Body of pancreas (tissue), 4 donors: ENCODE data around the gene DLG1. TPM values are rescaled to one million over a fixed set of nuclear protein-coding genes. Genes with fewer than 3 reads are reported as not detected.

Experiments
- ATAC-seq: fragments of 150-250 bp; one replicate; pipeline ENCODE4 v1.9.1; 2016
- DNase-seq, 4 donors: peaks; one replicate each; pipeline ENCODE4 v3.0.0-alpha.2; 2019
- H3K27ac ChIP-seq, 4 donors: fragments of 200-600 bp; sonication (generic); 1 replicate in 3 of 4; 2 replicates in 1 of 4; pipeline versions ENCODE4 v1.5.1 to v1.6.1; 2016 to 2019; ENCODE audit warnings: mild to moderate bottlenecking in 1 of 4, mixed read lengths in 1 of 4, moderate library complexity in 1 of 4
- H3K27me3 ChIP-seq, 2 donors: fragments of 200-600 bp; sonication (generic); one replicate each; pipeline ENCODE4 v1.6.0; 2016; ENCODE audit warnings: mild to moderate bottlenecking in 1 of 2
- H3K36me3 ChIP-seq, 2 donors: fragments of 200-600 bp; sonication (generic); replicated peaks in 1 of 2; 2 replicates each; pipeline ENCODE4 v1.5.1; 2016; ENCODE audit warnings: low read depth in 2 of 2; ENCODE audit not compliant: insufficient read depth in 1 of 2
- H3K4me1 ChIP-seq: fragments of 200-600 bp; sonication (generic); one replicate; pipeline ENCODE4 v1.6.0; 2016
- H3K4me3 ChIP-seq, 2 donors: fragments of 200-600 bp; sonication (generic); 1 replicate in 1 of 2; 2 replicates in 1 of 2; pipeline ENCODE4 v1.5.1; 2016 to 2019
- H3K9me3 ChIP-seq, 3 donors: fragments of 200-600 bp; sonication (generic); 1 replicate in 2 of 3; 2 replicates in 1 of 3; pipeline ENCODE4 v1.5.1; 2016
- CTCF ChIP-seq, 7 experiments: fragments of 450-650 bp in 4 of 7; fragments of 200-600 bp in 3 of 7; sonication (generic) in 3 of 7; IDR thresholded peaks; one replicate each; pipeline ENCODE4 v1.5.1; 2016 to 2019; ENCODE audit warnings: antibody characterized with exemption in 7 of 7
- POLR2A ChIP-seq, 3 donors: fragments of 450-650 bp; IDR thresholded peaks; one replicate each; pipeline ENCODE4 v1.6.1; 2016; ENCODE audit warnings: antibody characterized with exemption in 3 of 3, mild to moderate bottlenecking in 2 of 3
- WGBS, 2 donors: methylation state at CpG; one replicate each; pipeline ENCODE4 v1.1.5; 2017; 5-methylcytosine and 5-hydroxymethylcytosine counted together
- intact Hi-C: fragments of 100-400 bp; cut with DNase I; formaldehyde crosslinking; loops from one replicate; pipeline ENCODE4 v1.15.1; 2023
- total RNA-seq, 2 donors: library from RNA; depleted of rRNA; stranded (reverse); fragments of >200 nt; gene quantifications; one replicate each; pipeline ENCODE4 v1.1.0, GENCODE V29; 2016

The DLG1 gene
- total RNA-seq, 2 donors from 2014 or later, result 45.8 to 48.8 TPM

GRCh38 chr3:197088370-197088769, 210.0 kb downstream of the DLG1 start:
- intact Hi-C loops, result no loop called here
- TF ChIP-seq POLR2A (IDR thresholded peaks at IDR 0.05), result no peak
- TF ChIP-seq CTCF (IDR thresholded peaks at IDR 0.05), result no peak
- WGBS, 2 donors, result 70 to 83% methylated on average over 3 of the region's 3 CpGs
- no peak overlapping the region for H3K27ac ChIP-seq
- H3K4me3 ChIP-seq, result no peak overlapping the region
- H3K9me3 ChIP-seq, result no peaks in the 10 kb centered on the region
- DNase-seq (no peak), ATAC-seq (no peak)
- H3K36me3 ChIP-seq, result no peaks in the 10 kb centered on the region
- H3K27me3 ChIP-seq, result no peaks in the 10 kb centered on the region
- no peaks in the 10 kb centered on the region for H3K4me1 ChIP-seq

GRCh38 chr3:197085137-197085536, 213.3 kb downstream of the DLG1 start:
- TF ChIP-seq CTCF (IDR thresholded peaks at IDR 0.05) (no peak), POLR2A (IDR thresholded peaks at IDR 0.05) (no peak)
- H3K4me3 ChIP-seq, result no peak overlapping the region
- H3K9me3 ChIP-seq, result no peaks in the 10 kb centered on the region
- DNase-seq, result no peak
- intact Hi-C loops, result no loop called here
- H3K27ac ChIP-seq, result no peak overlapping the region
- no peaks in the 10 kb centered on the region for H3K4me1 ChIP-seq
- no peaks in the 10 kb centered on the region for H3K27me3 ChIP-seq
- ATAC-seq, result no peak
- no peaks in the 10 kb centered on the region for H3K36me3 ChIP-seq
- 90% methylated on average over 4 of the region's 4 CpGs for WGBS, 2 donors

DNA sequence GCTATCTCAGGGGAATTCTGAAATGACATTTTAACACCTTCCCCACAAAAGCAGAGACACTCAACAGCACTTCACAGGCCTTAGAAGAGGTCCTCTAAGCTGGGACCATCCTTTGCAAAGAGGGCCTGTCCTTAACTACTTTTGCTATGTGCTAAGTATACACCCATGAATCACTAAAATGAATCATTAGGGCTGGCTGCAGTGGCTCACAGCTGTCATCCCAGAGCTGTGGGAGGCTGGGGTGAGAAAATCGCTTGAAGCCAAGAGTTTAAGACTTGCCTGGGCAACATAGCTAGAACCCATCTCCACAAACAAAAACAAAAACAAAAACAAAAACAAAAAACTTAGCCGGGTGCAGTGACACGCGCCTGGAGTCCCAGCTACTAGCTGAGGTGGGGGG, 214.9 kb downstream of the DLG1 start:
- Histone ChIP-seq H3K27me3 (no peaks in the 10 kb centered on the region), H3K27ac (no peak overlapping the region), H3K4me3 (no peak overlapping the region), H3K9me3 (no peaks in the 10 kb centered on the region), H3K36me3 (no peaks in the 10 kb centered on the region), H3K4me1 (no peaks in the 10 kb centered on the region)
- intact Hi-C loops, result no loop called here
- 89 to 92% methylated on average over 4 of the region's 4 CpGs for WGBS, 2 donors
- ATAC-seq (no peak), DNase-seq (peak in 1 of 4 donors; percentile 6)
- TF ChIP-seq CTCF (IDR thresholded peaks at IDR 0.05) (no peak), POLR2A (IDR thresholded peaks at IDR 0.05) (no peak)

- 83 to 87% methylated on average over 2 of the region's 2 CpGs for WGBS, 2 donors
- no peak for DNase-seq
These were observed 215.5 kb downstream of the DLG1 start for GRCh38 chr3:197082871-197083270.

More at GRCh38 chr3:197082871-197083270, 215.5 kb downstream of the DLG1 start:
- H3K36me3 ChIP-seq, result no peaks in the 10 kb centered on the region
- no peak for ATAC-seq
- TF ChIP-seq POLR2A (IDR thresholded peaks at IDR 0.05) (no peak), CTCF (IDR thresholded peaks at IDR 0.05) (no peak)
- intact Hi-C loops, result no loop called here
- no peak overlapping the region for H3K27ac ChIP-seq
- no peaks in the 10 kb centered on the region for H3K9me3 ChIP-seq
- no peak overlapping the region for H3K4me3 ChIP-seq
- H3K4me1 ChIP-seq, result no peaks in the 10 kb centered on the region
- no peaks in the 10 kb centered on the region for H3K27me3 ChIP-seq
